Endothelial cell of umbilical vein (primary cell): Measurements from ENCODE around the gene DEPDC4. TPM values are rescaled to one million over a fixed set of nuclear protein-coding genes. Genes with fewer than 3 reads are reported as not detected.
"Not testable (repeated sequence)": the region's sequence is repeated elsewhere in the genome, so short reads cannot be mapped to it uniquely, and the experiment has no call there.

ENCODE experiments used
- BruUV-seq: library from RNA; stranded (reverse); fragments of 400-500 nt; replicated peaks from 2 replicates; lab custom pipeline; 2021; lab: Mats Ljungman, UMichigan
- CTCF ChIA-PET: fragments of 300-600, 350-600 bp; sonication (Branson Sonifier 250); formaldehyde crosslinking; loops from one replicate; lab custom pipeline; 2021; ENCODE audit warnings: antibody characterized with exemption, inconsistent platforms; lab: Charles Lee
- POLR2A ChIA-PET: fragments of 300-600, 350-600 bp; sonication (Branson Sonifier 250); formaldehyde crosslinking; loops from one replicate; lab custom pipeline; 2021; ENCODE audit warnings: antibody characterized with exemption, inconsistent platforms; lab: Charles Lee
- DNase-seq: peaks from one replicate; pipeline ENCODE4 v3.0.0-alpha.2; 2011; ENCODE audit warnings: low read depth, low spot score
- FAIRE-seq: peaks from 2 replicates; lab custom pipeline; 2011; peaks lifted over from hg19 to GRCh38; lab: Jason Lieb, UNC
- H2AFZ ChIP-seq: 2 replicates; pipeline ENCODE4 v1.6.0; 2012; ENCODE audit warnings: low read depth, low read length, control low read depth, inconsistent platforms
- H3K27ac ChIP-seq: 2 replicates; pipeline ENCODE4 v1.5.1; 2011; ENCODE audit warnings: low read depth, mild to moderate bottlenecking, control low read depth, low read length, moderate library complexity; ENCODE audit not compliant: insufficient read depth
- H3K27me3 ChIP-seq, 2 experiments: 2 replicates each; pipeline versions ENCODE4 v1.6.0 to v1.6.1; 2011; ENCODE audit warnings: low read length in 2 of 2, mixed read lengths in 1 of 2; ENCODE audit not compliant: control insufficient read depth in 2 of 2, insufficient read depth in 2 of 2
- H3K36me3 ChIP-seq, 2 experiments: 2 replicates in 1 of 2; 3 replicates in 1 of 2; pipeline ENCODE4 v1.5.1; 2011; ENCODE audit warnings: low read length in 2 of 2, mild to moderate bottlenecking in 1 of 2, moderate library complexity in 1 of 2; ENCODE audit not compliant: control insufficient read depth in 2 of 2, insufficient read depth in 2 of 2; ENCODE audit errors: extremely low read depth in 1 of 2
- H3K4me1 ChIP-seq: 3 replicates; pipeline ENCODE4 v1.5.1; 2011; ENCODE audit warnings: mild to moderate bottlenecking, low read length; ENCODE audit not compliant: control insufficient read depth, insufficient read depth; ENCODE audit errors: extremely low read depth
- H3K4me2 ChIP-seq: 2 replicates; pipeline ENCODE4 v1.6.1; 2011; ENCODE audit warnings: low read length, control low read depth, mixed read lengths; ENCODE audit not compliant: insufficient read depth
- H3K4me3 ChIP-seq, 3 experiments: fragments of 200-600 bp in 1 of 3; sonication (generic), shearing (Covaris generic) in 1 of 3; replicated peaks in 1 of 3; 2 replicates each; pipeline ENCODE4 v1.5.1; 2011 to 2016; ENCODE audit warnings: control low read depth in 3 of 3, low read length in 3 of 3, mild to moderate bottlenecking in 2 of 3, inconsistent platforms in 1 of 3, low read depth in 1 of 3, moderate library complexity in 1 of 3; ENCODE audit not compliant: insufficient read depth in 1 of 3
- H3K79me2 ChIP-seq: 2 replicates; pipeline ENCODE4 v1.6.0; 2012; ENCODE audit warnings: low read length, inconsistent platforms; ENCODE audit not compliant: control insufficient read depth, insufficient read depth
- H3K9ac ChIP-seq: replicated peaks from 2 replicates; pipeline ENCODE3; 2011; ENCODE audit warnings: low read length, control low read depth; ENCODE audit not compliant: insufficient read depth; ENCODE audit errors: extremely low read depth
- H3K9me1 ChIP-seq: replicated peaks from 3 replicates; pipeline ENCODE4 v1.6.0; 2011; ENCODE audit warnings: mild to moderate bottlenecking, low read length; ENCODE audit not compliant: control insufficient read depth, insufficient read depth; ENCODE audit errors: extremely low read depth
- H3K9me3 ChIP-seq: replicated peaks from 2 replicates; pipeline ENCODE4 v1.5.1; 2012; ENCODE audit warnings: low read length, inconsistent platforms; ENCODE audit not compliant: control insufficient read depth, insufficient read depth
- H4K20me1 ChIP-seq: replicated peaks from 2 replicates; pipeline ENCODE3; 2011; ENCODE audit warnings: mild to moderate bottlenecking, low read length; ENCODE audit not compliant: control insufficient read depth, insufficient read depth; ENCODE audit errors: extremely low read depth
- EZH2 ChIP-seq: IDR thresholded peaks from 2 replicates; pipeline ENCODE4 v1.6.1; 2012; ENCODE audit warnings: borderline replicate concordance, low read depth, mild to moderate bottlenecking, moderate library complexity, low read length, inconsistent platforms; ENCODE audit not compliant: severe bottlenecking
- GATA2 ChIP-seq: IDR thresholded peaks from 2 replicates; pipeline ENCODE4 v1.7.0; 2011; ENCODE audit warnings: low read depth, mild to moderate bottlenecking, moderate library complexity, mixed read lengths, low read length; ENCODE audit not compliant: insufficient read length, insufficient read depth
- JUN ChIP-seq: IDR thresholded peaks from 2 replicates; pipeline ENCODE4 v1.6.1; 2011; ENCODE audit warnings: borderline replicate concordance, low read depth; ENCODE audit not compliant: insufficient read length, insufficient read depth
- POLR2AphosphoS5 ChIP-seq: IDR thresholded peaks from 2 replicates; pipeline ENCODE4 v1.6.1; 2012; ENCODE audit warnings: low read depth, mild to moderate bottlenecking, control low read depth, low read length, moderate library complexity; ENCODE audit not compliant: insufficient read depth
- dilution Hi-C: fragments of 300-500 bp; cut with MboI; formaldehyde crosslinking; loops from one replicate; pipeline ENCODE4 v1.15.0; 2019; ENCODE audit warnings: low sequenced_read_pairs; ENCODE audit not compliant: extremely low pct_ligation_motif_present
- intact Hi-C: fragments of 100-400 bp; cut with micrococcal nuclease; formaldehyde crosslinking; loops from one replicate; pipeline ENCODE4 v1.10.0; 2022
- polyA plus RNA-seq, 4 experiments: library from polyadenylated mRNA; depleted of rRNA in 3 of 4; stranded (reverse) in 3 of 4; unstranded in 1 of 4; fragments of >200 nt; gene quantifications; 2 replicates each; pipeline versions ENCODE4 v1.2.1 to v1.2.3, GENCODE V29; 2011 to 2012; ENCODE audit warnings: missing spikeins in 1 of 4
- total RNA-seq: library from RNA; stranded (reverse); gene quantifications from 2 replicates; pipeline ENCODE4 v1.2.3, GENCODE V29; 2021
- TF ChIP-seq, protein P1 (sequence below): IDR thresholded peaks from 2 replicates; pipeline ENCODE4 v1.6.1; 2011; ENCODE audit not compliant: insufficient read depth, insufficient read length

Gene DEPDC4
- total and polyA plus RNA-seq, 2 donors (not counting 3 experiments of a cell fraction or from before 2014, with no cell fraction given), result 0.15 to 0.66 TPM

DNA sequence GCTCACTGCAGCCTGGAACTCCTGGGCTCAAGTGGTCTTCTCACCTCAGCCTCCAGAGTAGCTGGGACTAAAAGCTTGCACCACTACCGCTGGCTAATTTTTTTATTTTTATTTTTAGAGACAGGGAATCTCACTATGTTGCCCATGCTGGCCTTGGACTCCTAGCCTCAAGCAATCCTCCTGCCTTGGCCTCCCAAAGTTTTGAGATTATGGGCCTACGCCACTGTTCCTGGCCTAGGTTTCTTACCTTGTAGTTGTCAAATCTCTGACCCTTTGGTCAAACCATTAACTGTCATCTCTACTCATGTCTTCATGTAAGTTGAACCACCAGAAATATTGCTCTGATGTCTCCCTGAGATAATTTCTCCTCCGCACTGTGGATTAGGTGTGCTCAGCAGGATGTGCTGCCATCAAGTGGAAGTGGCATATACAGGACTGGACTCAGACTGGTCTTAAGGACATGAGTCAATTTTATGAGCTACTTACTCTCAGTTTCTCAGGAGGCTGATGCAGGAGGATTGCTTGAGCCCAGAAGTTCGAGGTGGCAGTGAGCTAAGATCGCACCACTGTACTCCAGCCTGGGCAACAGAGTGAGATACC lies 37.7 kb downstream of the DEPDC4 start:
- no peak for FAIRE-seq
- BruUV-seq, result no TSS peak
- ChIA-PET CTCF (interaction anchor here (1.0 to 2.2 kb wide), 6 partner anchors 8 to 1185 kb away, joined by 3 to 24 read pairs (median 6); no protein-coding TSS in a partner anchor), POLR2A (no interaction called here)
- TF ChIP-seq, protein P1, sequence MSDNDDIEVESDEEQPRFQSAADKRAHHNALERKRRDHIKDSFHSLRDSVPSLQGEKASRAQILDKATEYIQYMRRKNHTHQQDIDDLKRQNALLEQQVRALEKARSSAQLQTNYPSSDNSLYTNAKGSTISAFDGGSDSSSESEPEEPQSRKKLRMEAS, result no peak
- TF ChIP-seq POLR2AphosphoS5 (no peak), GATA2 (peak; percentile 15), JUN (no peak)
- dilution Hi-C loops (no loop called here), intact Hi-C loops (loop anchor here (2.0 kb wide), 1 partner anchor 418 kb away; no protein-coding TSS in a partner anchor)
- no peaks in the 10 kb centered on the region for H4K20me1 ChIP-seq
- no peak overlapping the region for H3K27ac ChIP-seq
- H2AFZ ChIP-seq, result no peak overlapping the region
- no peak overlapping the region for H3K4me2 ChIP-seq
- no peaks in the 10 kb centered on the region for H3K9me3 ChIP-seq
- no peaks in the 10 kb centered on the region for H3K27me3 ChIP-seq
- no peak overlapping the region for H3K9ac ChIP-seq
- no peak for DNase-seq
- H3K9me1 ChIP-seq, result no peaks in the 10 kb centered on the region
- no peak overlapping the region for H3K4me3 ChIP-seq
- H3K79me2 ChIP-seq, result no peaks in the 10 kb centered on the region
- H3K36me3 ChIP-seq, result peaks cover 0 to 4% of the 10 kb centered on the region in 2 experiments
- no peaks in the 10 kb centered on the region for H3K4me1 ChIP-seq

- Histone ChIP-seq H3K9me1 (no peaks in the 10 kb centered on the region), H3K79me2 (no peaks in the 10 kb centered on the region), H4K20me1 (no peaks in the 10 kb centered on the region), H3K4me1 (no peaks in the 10 kb centered on the region), H3K4me3 (no peak overlapping the region), H3K27ac (no peak overlapping the region), H3K36me3 (peaks cover 0 to 4% of the 10 kb centered on the region in 2 experiments), H2AFZ (no peak overlapping the region), H3K4me2 (no peak overlapping the region), H3K9ac (no peak overlapping the region), H3K27me3 (no peaks in the 10 kb centered on the region), H3K9me3 (no peaks in the 10 kb centered on the region)
- intact Hi-C loops (no loop called here), dilution Hi-C loops (no loop called here)
- no TSS peak for BruUV-seq
- TF ChIP-seq EZH2 (no peak), GATA2 (no peak)
- FAIRE-seq (no peak), DNase-seq (no peak)
- ChIA-PET CTCF (interaction anchor here (1.2 to 2.1 kb wide), 3 partner anchors 9 to 179 kb away, joined by 3 to 8 read pairs (median 5); no protein-coding TSS in a partner anchor), POLR2A (no interaction called here)
These were observed 41.4 kb downstream of the DEPDC4 start for GRCh38 chr12:100225491-100225890.

- DNase-seq, H3K9me3 ChIP-seq, BruUV-seq, H3K9ac ChIP-seq, H3K27me3 ChIP-seq, H3K4me2 ChIP-seq, H3K9me1 ChIP-seq, H4K20me1 ChIP-seq, H3K36me3 ChIP-seq, H3K27ac ChIP-seq, dilution Hi-C loops, H3K79me2 ChIP-seq, FAIRE-seq, H2AFZ ChIP-seq, POLR2A ChIA-PET, H3K4me3 ChIP-seq, intact Hi-C loops, H3K4me1 ChIP-seq: not testable (repeated sequence)
- CTCF ChIA-PET, result interaction anchor here (1.4 to 3.1 kb wide), 4 partner anchors 8 to 183 kb away, joined by 3 to 11 read pairs (median 4); no protein-coding TSS in a partner anchor
These were observed 44.7 kb downstream of the DEPDC4 start for GRCh38 chr12:100222173-100222572.
